LNCAP (cell line): Measurements from ENCODE around the gene SLAMF9.

ENCODE experiments used
- TF ChIP-seq, protein P1 (sequence below): fragments of 450-650 bp; IDR thresholded peaks from 2 replicates; pipeline ENCODE4 v1.5.1; 2017; ENCODE audit warnings: mild to moderate bottlenecking

The SLAMF9 gene

DNA sequence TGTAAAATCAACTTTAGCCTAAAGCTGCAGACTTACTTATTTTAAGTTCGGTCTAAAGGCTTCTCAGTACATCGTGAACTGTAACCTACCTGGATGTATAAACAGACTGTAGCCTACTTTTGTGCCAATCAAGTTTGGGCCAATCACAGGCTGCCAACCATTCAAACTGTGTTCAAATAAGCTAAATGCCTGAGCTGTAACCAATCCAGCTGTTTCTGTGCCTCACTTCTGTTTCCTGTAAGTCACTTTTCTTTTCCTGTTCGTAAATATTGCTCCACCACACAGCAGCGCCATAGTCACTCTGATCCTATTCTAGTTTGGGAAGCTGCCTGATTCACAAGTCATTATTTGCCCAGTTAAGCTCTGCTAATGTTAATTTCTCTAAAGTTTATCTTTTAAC lies 37.5 kb upstream of the SLAMF9 start:
- TF ChIP-seq, protein P1, sequence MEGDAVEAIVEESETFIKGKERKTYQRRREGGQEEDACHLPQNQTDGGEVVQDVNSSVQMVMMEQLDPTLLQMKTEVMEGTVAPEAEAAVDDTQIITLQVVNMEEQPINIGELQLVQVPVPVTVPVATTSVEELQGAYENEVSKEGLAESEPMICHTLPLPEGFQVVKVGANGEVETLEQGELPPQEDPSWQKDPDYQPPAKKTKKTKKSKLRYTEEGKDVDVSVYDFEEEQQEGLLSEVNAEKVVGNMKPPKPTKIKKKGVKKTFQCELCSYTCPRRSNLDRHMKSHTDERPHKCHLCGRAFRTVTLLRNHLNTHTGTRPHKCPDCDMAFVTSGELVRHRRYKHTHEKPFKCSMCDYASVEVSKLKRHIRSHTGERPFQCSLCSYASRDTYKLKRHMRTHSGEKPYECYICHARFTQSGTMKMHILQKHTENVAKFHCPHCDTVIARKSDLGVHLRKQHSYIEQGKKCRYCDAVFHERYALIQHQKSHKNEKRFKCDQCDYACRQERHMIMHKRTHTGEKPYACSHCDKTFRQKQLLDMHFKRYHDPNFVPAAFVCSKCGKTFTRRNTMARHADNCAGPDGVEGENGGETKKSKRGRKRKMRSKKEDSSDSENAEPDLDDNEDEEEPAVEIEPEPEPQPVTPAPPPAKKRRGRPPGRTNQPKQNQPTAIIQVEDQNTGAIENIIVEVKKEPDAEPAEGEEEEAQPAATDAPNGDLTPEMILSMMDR = no peak

- TF ChIP-seq, protein P1 = no peak
Observed at GRCh38 chr1:159990005-159990404, 36.0 kb upstream of the SLAMF9 start.

DNA sequence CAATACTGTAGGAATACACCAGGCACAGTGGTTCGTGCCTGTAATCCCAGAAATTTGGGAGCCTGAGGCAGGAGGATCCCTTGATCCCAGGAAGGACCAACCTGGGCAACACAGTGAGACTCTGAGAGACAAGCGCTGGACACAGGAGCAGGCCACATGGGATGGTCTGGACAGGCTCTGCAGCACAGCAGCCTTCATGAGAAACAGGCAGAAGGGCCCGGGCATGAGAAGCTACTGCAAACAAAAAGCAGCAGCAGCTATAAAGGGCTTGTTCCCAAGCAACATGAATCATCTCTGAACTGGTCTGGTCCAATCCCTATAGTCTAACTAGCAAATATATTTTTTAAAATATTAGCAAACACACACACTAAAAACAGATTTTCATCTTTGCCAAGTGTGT lies 35.5 kb upstream of the SLAMF9 start:
- TF ChIP-seq, protein P1 = no peak

- TF ChIP-seq, protein P1 = no peak
Observed at GRCh38 chr1:159988006-159988405, 34.0 kb upstream of the SLAMF9 start.

- TF ChIP-seq, protein P1 = no peak
Observed at GRCh38 chr1:159987186-159987585, 33.1 kb upstream of the SLAMF9 start.

DNA sequence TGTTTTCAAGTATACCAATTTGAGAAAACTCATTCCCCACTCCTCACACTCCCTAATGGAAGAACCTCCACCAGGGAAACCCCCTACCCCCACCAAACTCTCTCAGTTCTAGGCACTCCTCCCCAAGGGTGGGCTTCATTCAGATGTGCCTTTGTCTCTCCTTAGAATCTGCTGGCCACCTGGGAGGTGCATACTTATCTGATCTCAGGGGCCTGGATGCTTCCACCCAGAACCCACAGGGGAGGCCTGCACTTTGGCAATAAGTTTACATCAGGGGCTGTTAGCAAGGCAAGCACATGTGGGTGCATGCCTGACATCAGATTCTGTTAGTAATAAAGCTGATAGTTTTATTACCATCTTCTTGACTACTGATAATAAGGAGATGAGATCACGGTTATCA lies 32.5 kb upstream of the SLAMF9 start:
- TF ChIP-seq, protein P1 = no peak

- TF ChIP-seq, protein P1 = no peak
Observed at GRCh38 chr1:159986093-159986492, 32.1 kb upstream of the SLAMF9 start.

DNA sequence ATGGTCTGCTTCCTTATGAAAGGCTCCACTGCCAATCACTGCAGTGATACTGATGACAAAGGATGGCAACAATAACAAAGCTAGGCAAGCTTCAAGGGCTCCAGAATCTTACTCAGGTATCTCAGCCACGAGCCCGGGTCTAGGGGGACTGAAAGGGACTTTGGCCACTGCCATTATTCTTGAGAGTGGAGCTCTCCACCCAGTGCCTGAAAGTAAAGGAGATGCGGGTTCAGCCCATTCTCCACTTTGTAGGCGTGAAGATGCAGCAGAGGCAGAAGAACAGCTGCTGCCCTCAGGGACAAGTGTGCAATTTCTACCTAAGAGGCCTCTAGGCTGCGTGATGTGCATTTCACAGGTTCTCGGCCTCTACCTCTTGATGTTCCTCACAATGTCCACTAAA lies 31.4 kb upstream of the SLAMF9 start:
- TF ChIP-seq, protein P1 = no peak
